ENCODE measurements around the gene XPC. TPM values are rescaled to one million over a fixed set of nuclear protein-coding genes. Genes with fewer than 3 reads are reported as not detected.

The XPC gene
- total RNA-seq, 2 donors from 2014 or later, result 33.0 to 40.0 TPM

- H3K4me3 ChIP-seq (ENCODE audit: low read length), result no peak overlapping the region
- Mint-ChIP-seq H3K27me3 (ENCODE audit: insufficient read depth) (no peaks in the 10 kb centered on the region), H3K4me1 (peaks cover 12% of the 10 kb centered on the region), H3K27ac (peak overlapping the region; percentile 61), H3K9me3 (no peaks in the 10 kb centered on the region), H3K36me3 (ENCODE audit: low read depth) (peaks cover 67% of the 10 kb centered on the region), H3K4me3 (no peak overlapping the region)
- no peaks in the 10 kb centered on the region for H3K27me3 ChIP-seq (ENCODE audit: control insufficient read depth, insufficient read depth, low read length, poor library complexity, severe bottlenecking)
- peaks cover 61% of the 10 kb centered on the region for H3K36me3 ChIP-seq (ENCODE audit: control insufficient read depth, insufficient read depth, low read length)
- H3K4me1 ChIP-seq (ENCODE audit: control insufficient read depth, insufficient read depth, low read length), result no peaks in the 10 kb centered on the region
- no peak for DNase-seq
- no peak for TF ChIP-seq CTCF (conservative IDR thresholded peaks at IDR 0.05)
- no peaks in the 10 kb centered on the region for H3K9me3 ChIP-seq (ENCODE audit: control insufficient read depth, low read length)
- WGBS, 2 experiments (ENCODE audit: insufficient coverage in 1 of 2, insufficient read length in 1 of 2), result 87 to 94% methylated on average over 4 of the region's 4 CpGs
- no peak overlapping the region for H3K27ac ChIP-seq (ENCODE audit: low read depth, low read length)
- no peak overlapping the region for H3K9ac ChIP-seq (ENCODE audit: extremely low read depth, low read length, poor library complexity, severe bottlenecking)
Measured at GRCh38 chr3:14152963-14153355, 25.4 kb downstream of the XPC start.

- Mint-ChIP-seq H3K4me3 (no peak overlapping the region), H3K27ac (peak overlapping the region; percentile 61), H3K27me3 (ENCODE audit: insufficient read depth) (no peaks in the 10 kb centered on the region), H3K36me3 (ENCODE audit: low read depth) (peaks cover 66% of the 10 kb centered on the region), H3K9me3 (no peaks in the 10 kb centered on the region), H3K4me1 (peaks cover 15% of the 10 kb centered on the region)
- Histone ChIP-seq H3K27ac (ENCODE audit: low read depth, low read length) (no peak overlapping the region), H3K9ac (ENCODE audit: extremely low read depth, low read length, poor library complexity, severe bottlenecking) (no peak overlapping the region), H3K4me3 (ENCODE audit: low read length) (no peak overlapping the region), H3K36me3 (ENCODE audit: control insufficient read depth, insufficient read depth, low read length) (peaks cover 61% of the 10 kb centered on the region), H3K9me3 (ENCODE audit: control insufficient read depth, low read length) (no peaks in the 10 kb centered on the region), H3K4me1 (ENCODE audit: control insufficient read depth, insufficient read depth, low read length) (no peaks in the 10 kb centered on the region), H3K27me3 (ENCODE audit: control insufficient read depth, insufficient read depth, low read length, poor library complexity, severe bottlenecking) (no peaks in the 10 kb centered on the region)
- DNase-seq, result peak; percentile 76
- peak; percentile 63 for TF ChIP-seq CTCF (conservative IDR thresholded peaks at IDR 0.05)
- WGBS, 2 experiments (ENCODE audit: insufficient coverage in 1 of 2, insufficient read length in 1 of 2), result 88 to 95% methylated on average over 7 to 11 of the region's 11 CpGs
Measured at GRCh38 chr3:14152233-14152962, 26.0 kb downstream of the XPC start.

- Mint-ChIP-seq H3K36me3 (ENCODE audit: low read depth) (peaks cover 66% of the 10 kb centered on the region), H3K9me3 (no peaks in the 10 kb centered on the region), H3K4me3 (no peak overlapping the region), H3K4me1 (peaks cover 15% of the 10 kb centered on the region), H3K27me3 (ENCODE audit: insufficient read depth) (no peaks in the 10 kb centered on the region), H3K27ac (no peak overlapping the region)
- H3K9ac ChIP-seq (ENCODE audit: extremely low read depth, low read length, poor library complexity, severe bottlenecking), result no peak overlapping the region
- H3K27me3 ChIP-seq (ENCODE audit: control insufficient read depth, insufficient read depth, low read length, poor library complexity, severe bottlenecking), result no peaks in the 10 kb centered on the region
- DNase-seq, result no peak
- H3K27ac ChIP-seq (ENCODE audit: low read depth, low read length), result no peak overlapping the region
- H3K9me3 ChIP-seq (ENCODE audit: control insufficient read depth, low read length), result no peaks in the 10 kb centered on the region
- WGBS, 2 experiments (ENCODE audit: insufficient coverage in 1 of 2, insufficient read length in 1 of 2), result 93 to 96% methylated on average over 8 to 12 of the region's 12 CpGs
- no peaks in the 10 kb centered on the region for H3K4me1 ChIP-seq (ENCODE audit: control insufficient read depth, insufficient read depth, low read length)
- no peak overlapping the region for H3K4me3 ChIP-seq (ENCODE audit: low read length)
- TF ChIP-seq CTCF (conservative IDR thresholded peaks at IDR 0.05), result no peak
- H3K36me3 ChIP-seq (ENCODE audit: control insufficient read depth, insufficient read depth, low read length), result peaks cover 61% of the 10 kb centered on the region
Measured at GRCh38 chr3:14151471-14152083, 26.8 kb downstream of the XPC start.

Data from endodermal cell (in vitro differentiated cells).